Measurements from ENCODE around the gene BRI3BP.
"Not testable (repeated sequence)": the region's sequence is repeated elsewhere in the genome, so short reads cannot be mapped to it uniquely, and the experiment has no call there.

The BRI3BP gene

DNA sequence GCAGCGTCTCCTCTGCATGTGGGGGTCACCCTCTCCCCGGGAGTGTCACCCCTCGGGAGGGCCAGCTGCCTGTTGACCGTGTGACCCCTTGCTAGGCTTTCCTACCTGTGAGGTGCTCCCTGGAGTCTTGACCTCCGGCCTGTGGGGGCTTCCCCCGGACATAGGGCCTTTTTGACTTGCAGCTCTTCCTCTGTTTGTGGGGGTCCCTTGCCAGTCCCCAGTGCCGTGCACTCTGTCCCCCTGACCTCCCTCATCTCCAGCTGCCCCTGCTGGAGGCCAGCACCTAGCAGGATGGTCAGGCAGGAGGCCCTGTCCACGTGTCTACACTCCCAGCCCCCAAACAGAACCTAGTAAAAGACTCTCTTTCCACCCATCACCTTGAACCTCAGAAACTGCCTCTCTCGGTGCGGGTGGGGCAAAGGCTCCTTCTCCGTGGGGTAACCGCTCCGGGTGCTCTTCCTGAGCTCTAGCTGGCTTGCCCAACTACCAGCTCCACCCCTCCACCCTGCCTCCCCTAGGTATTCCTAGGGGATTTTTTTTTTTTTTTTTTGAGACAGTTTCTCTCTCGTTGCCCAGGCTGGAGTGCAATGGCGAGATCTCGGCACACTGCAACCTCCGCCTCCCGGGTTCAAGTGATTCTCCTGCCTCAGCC, 72.6 kb downstream of the BRI3BP start:
- DNase-seq (ENCODE audit: low spot score): peak; percentile 26

GRCh38 chr12:125068391-125068790, 74.9 kb downstream of the BRI3BP start:
- no peak for DNase-seq (ENCODE audit: low spot score)

- DNase-seq (ENCODE audit: low spot score): no peak
These were observed 76.2 kb downstream of the BRI3BP start for GRCh38 chr12:125069616-125070015.

DNA sequence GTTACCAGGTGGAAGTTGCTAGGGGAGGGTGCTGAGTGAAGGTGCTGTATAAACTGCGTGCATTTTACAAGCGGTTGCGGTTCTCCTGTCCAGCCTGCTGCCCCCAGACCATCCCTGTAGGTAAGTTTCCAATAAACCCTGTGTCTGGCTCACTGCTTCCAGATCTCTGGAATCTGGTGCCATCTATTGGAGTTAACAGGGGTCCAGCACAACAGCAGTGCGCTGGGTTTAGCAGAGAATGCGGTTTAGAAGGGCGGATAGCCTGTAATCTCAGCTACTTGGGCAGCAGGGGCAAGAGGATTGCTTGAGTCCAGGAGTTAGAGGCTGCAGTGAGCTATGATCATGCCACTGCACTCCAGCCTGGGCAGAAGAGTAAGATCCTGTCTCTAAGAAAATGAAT, 76.7 kb downstream of the BRI3BP start:
- no peak for DNase-seq (ENCODE audit: low spot score)

- no peak for DNase-seq (ENCODE audit: low spot score)
These were observed 77.4 kb downstream of the BRI3BP start for GRCh38 chr12:125070661-125071390.

DNA sequence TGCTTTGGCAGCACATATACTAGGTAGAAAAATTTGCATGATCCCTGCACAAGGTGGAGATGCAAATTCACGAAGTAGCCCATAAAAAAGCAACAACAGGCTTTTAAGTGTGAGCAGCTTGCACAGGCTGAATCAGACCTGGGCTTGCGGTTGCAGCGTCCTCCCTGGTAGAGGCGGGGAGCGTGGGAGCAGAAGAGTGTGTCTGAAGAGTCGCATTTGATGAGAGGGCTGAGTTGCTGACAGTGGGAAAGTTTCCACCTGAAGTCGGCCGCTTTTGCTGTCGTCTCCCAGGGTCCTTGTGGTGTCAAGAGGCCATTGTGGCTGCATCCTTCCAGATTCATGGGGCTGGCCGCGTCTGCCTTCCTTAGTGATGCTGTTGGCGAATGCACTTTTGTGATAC, 78.0 kb downstream of the BRI3BP start:
- DNase-seq (ENCODE audit: low spot score): no peak

DNA sequence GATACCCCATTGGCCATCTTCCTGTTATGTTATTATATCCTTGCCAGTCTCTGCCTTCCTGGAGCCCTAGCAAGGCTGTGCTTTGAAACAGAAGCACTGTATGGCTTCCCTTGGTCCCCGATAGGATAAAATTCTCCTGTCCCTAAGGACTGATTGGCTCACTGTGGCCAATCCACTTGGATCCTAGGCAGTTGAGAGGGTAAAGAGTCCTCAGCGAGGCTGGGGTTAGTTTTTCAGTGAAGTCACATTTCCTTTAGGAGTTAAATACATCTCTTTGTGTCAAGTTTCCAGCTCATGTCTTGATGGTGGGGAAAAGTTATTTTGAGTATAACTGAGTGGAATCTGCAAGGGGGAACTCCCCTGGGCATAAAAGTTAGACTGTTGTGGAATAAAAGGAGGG, 79.1 kb downstream of the BRI3BP start:
- no peak for DNase-seq (ENCODE audit: low spot score)

- not testable (repeated sequence) for DNase-seq (ENCODE audit: low spot score)
These were observed 80.8 kb downstream of the BRI3BP start for GRCh38 chr12:125074294-125074693.

- DNase-seq (ENCODE audit: low spot score): no peak
These were observed 82.7 kb downstream of the BRI3BP start for GRCh38 chr12:125076103-125076502.

GRCh38 chr12:125079084-125079483, 85.6 kb downstream of the BRI3BP start:
- DNase-seq (ENCODE audit: low spot score): no peak

DNA sequence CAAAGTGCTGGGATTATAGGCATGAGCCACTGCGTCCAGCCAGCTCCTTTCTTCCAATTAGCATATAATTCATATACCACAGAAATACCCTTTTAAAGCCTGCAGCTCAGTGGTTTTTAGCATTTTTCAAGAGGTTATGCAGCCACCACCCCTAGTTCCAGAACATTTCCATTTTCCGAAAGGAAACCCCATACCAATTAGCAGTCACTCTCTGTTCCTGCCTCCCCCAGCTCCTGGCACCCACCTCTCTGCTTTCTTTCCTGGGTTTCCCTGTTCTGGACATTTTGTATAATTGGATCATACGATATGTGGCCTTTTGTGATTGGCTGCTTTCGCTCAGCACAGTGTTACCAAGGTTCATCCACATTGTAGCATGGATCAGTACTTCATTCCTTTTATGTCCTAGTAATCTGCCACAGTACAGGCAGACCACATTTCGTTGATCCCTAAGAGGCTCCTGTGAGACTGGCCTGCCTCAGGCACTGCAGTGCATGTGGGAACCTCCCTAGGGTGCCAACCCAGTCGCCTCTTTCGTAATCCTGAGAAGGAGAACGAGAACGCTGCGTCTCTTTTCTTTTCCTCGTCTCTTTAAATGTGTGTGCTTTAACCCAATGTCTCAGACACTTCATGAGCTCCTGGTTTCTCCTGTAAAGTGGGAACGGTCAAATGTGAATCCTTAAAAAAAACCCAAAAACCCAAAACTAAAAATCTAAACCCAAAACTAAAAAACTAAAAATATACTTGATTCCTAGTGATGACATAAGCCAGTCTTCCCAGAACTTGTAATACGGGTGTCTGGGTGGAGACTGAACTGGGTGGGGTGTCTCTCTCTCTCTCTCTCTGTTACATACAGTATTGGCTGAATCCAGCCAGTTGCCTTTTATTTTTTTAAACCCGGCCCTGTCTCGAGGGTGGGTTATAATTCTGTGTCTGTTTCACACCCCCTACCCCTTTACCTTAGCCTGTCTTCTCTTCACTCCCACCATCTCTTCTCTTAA, 86.5 kb downstream of the BRI3BP start:
- no peak for DNase-seq (ENCODE audit: low spot score)
